H1 (cell line): ENCODE measurements around the gene GANAB. TPM values are rescaled to one million over a fixed set of nuclear protein-coding genes. Genes with fewer than 3 reads are reported as not detected.

Source experiments
- CTCF ChIA-PET: fragments of 300-600 bp; sonication (Branson Sonifier 250); formaldehyde crosslinking; loops from one replicate; lab custom pipeline; 2021; ENCODE audit not compliant: partially characterized antibody; lab: Charles Lee
- POLR2A ChIA-PET: fragments of 300-600 bp; sonication (Branson Sonifier 250); formaldehyde crosslinking; loops from one replicate; lab custom pipeline; 2021; ENCODE audit warnings: inconsistent platforms; ENCODE audit not compliant: partially characterized antibody; lab: Charles Lee
- DNase-seq, 2 experiments: peaks; one replicate each; pipeline versions ENCODE4 v3.0.0 to v3.0.0-alpha.2; 2010 to 2022; ENCODE audit warnings: low spot score in 2 of 2, low read depth in 1 of 2, mixed read lengths in 1 of 2
- FAIRE-seq: peaks from 2 replicates; lab custom pipeline; 2011; peaks lifted over from hg19 to GRCh38; lab: Jason Lieb, UNC
- H2AFZ ChIP-seq: 2 replicates; pipeline ENCODE4 v1.8.1; 2012; ENCODE audit warnings: low read length, inconsistent platforms
- H2AK5ac ChIP-seq: 2 replicates; pipeline ENCODE4 v1.6.1; 2013; ENCODE audit warnings: low read depth, low read length
- H2BK120ac ChIP-seq: replicated peaks from 2 replicates; pipeline ENCODE3; 2013; ENCODE audit warnings: low read depth, low read length, inconsistent platforms
- H2BK12ac ChIP-seq: 2 replicates; pipeline ENCODE4 v1.6.1; 2013; ENCODE audit warnings: low read depth, low read length
- H2BK15ac ChIP-seq: 2 replicates; pipeline ENCODE4 v1.6.1; 2013; ENCODE audit warnings: low read length
- H2BK20ac ChIP-seq: 2 replicates; pipeline ENCODE4 v1.6.1; 2013; ENCODE audit warnings: low read length
- H2BK5ac ChIP-seq: 2 replicates; pipeline ENCODE4 v1.6.1; 2013; ENCODE audit warnings: low read depth, low read length
- H3K14ac ChIP-seq: 2 replicates; pipeline ENCODE4 v1.6.1; 2013; ENCODE audit warnings: inconsistent platforms; ENCODE audit not compliant: insufficient read length
- H3K18ac ChIP-seq: 2 replicates; pipeline ENCODE4 v1.6.1; 2013; ENCODE audit warnings: low read length; ENCODE audit errors: extremely low read depth
- H3K23ac ChIP-seq: 2 replicates; pipeline ENCODE4 v1.6.1; 2013; ENCODE audit warnings: inconsistent platforms; ENCODE audit not compliant: insufficient read length
- H3K23me2 ChIP-seq: 2 replicates; pipeline ENCODE4 v1.6.1; 2013; ENCODE audit warnings: low read depth, low read length
- H3K27ac ChIP-seq: 2 replicates; pipeline ENCODE4 v1.6.1; 2011; ENCODE audit warnings: low read depth, low read length, inconsistent platforms
- H3K27me3 ChIP-seq, 4 experiments: replicated peaks in 1 of 4; 1 replicate in 1 of 4; 2 replicates in 3 of 4; pipeline versions ENCODE4 v1.6.1 to v1.8.1; 2011 to 2013; ENCODE audit warnings: low read length in 3 of 4, mild to moderate bottlenecking in 3 of 4, inconsistent platforms in 2 of 4, mixed read lengths in 2 of 4, moderate library complexity in 1 of 4; ENCODE audit not compliant: control insufficient read depth in 3 of 4, insufficient read depth in 3 of 4; ENCODE audit errors: extremely low read depth in 1 of 4
- H3K36me3 ChIP-seq, 4 experiments: 2 replicates each; pipeline versions ENCODE4 v1.6.1 to v1.8.1; 2011 to 2013; ENCODE audit warnings: mild to moderate bottlenecking in 4 of 4, low read length in 3 of 4, moderate library complexity in 2 of 4, control low read depth in 1 of 4, inconsistent platforms in 1 of 4; ENCODE audit not compliant: insufficient read depth in 4 of 4, control insufficient read depth in 2 of 4
- H3K4ac ChIP-seq: replicated peaks from 2 replicates; pipeline ENCODE3; 2013; ENCODE audit warnings: low read length, low read depth, mixed read lengths, inconsistent platforms; ENCODE audit not compliant: insufficient read length
- H3K4me1 ChIP-seq, 4 experiments: replicated peaks in 1 of 4; 1 replicate in 1 of 4; 2 replicates in 3 of 4; pipeline versions ENCODE4 v1.6.1 to v1.8.1; 2011 to 2013; ENCODE audit warnings: low read length in 3 of 4, inconsistent platforms in 2 of 4, mixed read lengths in 1 of 4; ENCODE audit not compliant: insufficient read depth in 4 of 4, control insufficient read depth in 3 of 4
- H3K4me2 ChIP-seq, 2 experiments: 2 replicates each; pipeline versions ENCODE4 v1.6.1 to v1.8.1; 2011 to 2013; ENCODE audit warnings: low read depth in 2 of 2, low read length in 2 of 2, control low read depth in 1 of 2, inconsistent platforms in 1 of 2, mild to moderate bottlenecking in 1 of 2; ENCODE audit not compliant: insufficient read depth in 1 of 2
- H3K4me3 ChIP-seq, 4 experiments: fragments of 200-600, 300-600 bp in 1 of 4; sonication (generic), shearing (Covaris generic), sonication (Bioruptor Twin) in 1 of 4; 2 replicates each; pipeline versions ENCODE4 v1.5.1 to v1.8.1; 2011 to 2016; ENCODE audit warnings: low read length in 4 of 4, low read depth in 3 of 4, control low read depth in 2 of 4, inconsistent platforms in 2 of 4, mild to moderate bottlenecking in 2 of 4, mixed read lengths in 1 of 4, moderate library complexity in 1 of 4; ENCODE audit not compliant: insufficient read depth in 2 of 4; ENCODE audit errors: extremely low read depth in 1 of 4
- H3K56ac ChIP-seq: replicated peaks from 2 replicates; pipeline ENCODE3; 2013; ENCODE audit warnings: low read depth, mild to moderate bottlenecking, mixed read lengths, low read length, inconsistent platforms; ENCODE audit not compliant: insufficient read length
- H3K79me1 ChIP-seq: 2 replicates; pipeline ENCODE4 v1.6.1; 2013; ENCODE audit warnings: low read depth, low read length, control low read depth
- H3K79me2 ChIP-seq, 2 experiments: 2 replicates each; pipeline versions ENCODE4 v1.6.1 to v1.8.1; 2012 to 2013; ENCODE audit warnings: low read length in 2 of 2, mild to moderate bottlenecking in 2 of 2, inconsistent platforms in 1 of 2; ENCODE audit not compliant: insufficient read depth in 2 of 2, control insufficient read depth in 1 of 2
- H3K9ac ChIP-seq, 4 experiments: replicated peaks in 1 of 4; 1 replicate in 1 of 4; 2 replicates in 3 of 4; pipeline versions ENCODE4 v1.6.1 to v1.8.1; 2011 to 2013; ENCODE audit warnings: low read depth in 3 of 4, low read length in 3 of 4, control low read depth in 2 of 4, mild to moderate bottlenecking in 2 of 4, moderate library complexity in 2 of 4, inconsistent platforms in 1 of 4; ENCODE audit errors: extremely low read depth in 1 of 4
- H3K9me3 ChIP-seq, 2 experiments: 2 replicates each; pipeline versions ENCODE4 v1.6.1 to v1.8.1; 2012 to 2013; ENCODE audit warnings: mild to moderate bottlenecking in 2 of 2, moderate library complexity in 2 of 2, control low read depth in 1 of 2, inconsistent platforms in 1 of 2, low read depth in 1 of 2, low read length in 1 of 2, mixed read lengths in 1 of 2; ENCODE audit not compliant: insufficient read depth in 2 of 2
- H4K20me1 ChIP-seq, 2 experiments: replicated peaks in 1 of 2; 2 replicates each; pipeline versions ENCODE3 to v1.8.1; 2011 to 2013; ENCODE audit warnings: inconsistent platforms in 2 of 2, low read length in 2 of 2, mild to moderate bottlenecking in 1 of 2; ENCODE audit not compliant: insufficient read depth in 2 of 2, control insufficient read depth in 1 of 2
- H4K5ac ChIP-seq: 2 replicates; pipeline ENCODE4 v1.6.1; 2013; ENCODE audit warnings: low read length, low read depth, mixed read lengths, inconsistent platforms; ENCODE audit not compliant: insufficient read length
- H4K8ac ChIP-seq: 2 replicates; pipeline ENCODE4 v1.8.0; 2013; ENCODE audit warnings: mild to moderate bottlenecking, moderate library complexity, low read length, inconsistent platforms; ENCODE audit not compliant: insufficient read depth; ENCODE audit errors: extremely low read depth
- H4K91ac ChIP-seq: replicated peaks from 2 replicates; pipeline ENCODE3; 2013; ENCODE audit warnings: low read length, mixed read lengths, inconsistent platforms; ENCODE audit not compliant: insufficient read length
- BRCA1 ChIP-seq: IDR thresholded peaks from 2 replicates; pipeline ENCODE4 v1.6.1; 2012; ENCODE audit warnings: low read depth, low read length, improper control_type of control experiment
- CBX5 ChIP-seq: fragments of 300-800, 300-1000 bp; sonication (generic); IDR thresholded peaks from 2 replicates; pipeline ENCODE4 v1.7.1; 2016; ENCODE audit warnings: antibody characterized with exemption, low read length, low read depth
- CTCF ChIP-seq, 3 experiments: IDR thresholded peaks; 1 replicate in 2 of 3; 2 replicates in 1 of 3; pipeline versions ENCODE4 v1.5.1 to v1.6.1; 2011; ENCODE audit warnings: low read length in 3 of 3, mild to moderate bottlenecking in 3 of 3, inconsistent platforms in 2 of 3, low read depth in 1 of 3, moderate library complexity in 1 of 3; ENCODE audit not compliant: insufficient read depth in 1 of 3; ENCODE audit errors: control extremely low read depth in 1 of 3
- E2F6 ChIP-seq: IDR thresholded peaks from 2 replicates; pipeline ENCODE4 v1.6.1; 2012; ENCODE audit warnings: inconsistent platforms
- GABPA ChIP-seq: IDR thresholded peaks from 2 replicates; pipeline ENCODE4 v1.6.1; 2011; ENCODE audit warnings: mild to moderate bottlenecking, low read length, moderate library complexity, borderline replicate concordance; ENCODE audit not compliant: insufficient read depth
- MAFK ChIP-seq: IDR thresholded peaks from 2 replicates; pipeline ENCODE4 v1.6.1; 2012; ENCODE audit warnings: low read depth, mild to moderate bottlenecking, improper control_type of control experiment, low read length
- POLR2AphosphoS5 ChIP-seq: IDR thresholded peaks from 2 replicates; pipeline ENCODE4 v1.6.1; 2011; ENCODE audit warnings: low read depth, low read length
- SIX5 ChIP-seq: IDR thresholded peaks from 2 replicates; pipeline ENCODE4 v1.6.1; 2011; ENCODE audit warnings: mild to moderate bottlenecking, low read depth, low read length
- WGBS, 2 experiments: shearing (Covaris generic) in 1 of 2; methylation state at CpG; one replicate each; pipeline versions ENCODE4 v1.1.6 to v1.1.7; 2013 to 2015; ENCODE audit warnings: low lambda C conversion rate in 2 of 2, mixed read lengths in 2 of 2, inconsistent platforms in 1 of 2, low coverage in 1 of 2, missing lambda C conversion rate in 1 of 2; ENCODE audit not compliant: insufficient replicate concordance in 2 of 2, insufficient coverage in 1 of 2, insufficient read length in 1 of 2; ENCODE audit errors: extremely low coverage in 1 of 2, missing lambda C conversion rate in 1 of 2; 5-methylcytosine and 5-hydroxymethylcytosine counted together
- polyA plus RNA-seq, 7 experiments: library from polyadenylated mRNA; depleted of rRNA in 3 of 7; stranded (reverse) in 5 of 7; unstranded in 2 of 7; fragments of >200 nt in 5 of 7; fragments of 200-250 nt in 2 of 7; gene quantifications; 1 replicate in 5 of 7; 2 replicates in 1 of 7; 4 replicates in 1 of 7; pipeline versions ENCODE4 v1.2.1 to v1.2.3, GENCODE V29; 2011 to 2013; ENCODE audit warnings: missing spikeins in 2 of 7, mixed read lengths in 2 of 7
- total RNA-seq: library from RNA; stranded (reverse); fragmentation: NEBNext Ultra II Directional; extraction: Animal tissue kit (Norgen Biotek cat#: 25700); gene quantifications from 2 replicates; pipeline ENCODE4 v1.2.1, GENCODE V29; 2021

GANAB gene
- total and polyA plus RNA-seq, 2 of the 8 experiments (the other 6 are each of a cell fraction or from before 2014, with no cell fraction given), result 289 to 330 TPM

GRCh38 chr11:62632492-62632891, 13.9 kb downstream of the GANAB start:
- H2AK5ac ChIP-seq, result no peak overlapping the region
- H2BK15ac ChIP-seq, result no peak overlapping the region
- no peak overlapping the region for H3K9ac ChIP-seq
- no peaks in the 10 kb centered on the region for H3K27me3 ChIP-seq
- no peak overlapping the region for H2BK120ac ChIP-seq
- H3K4me3 ChIP-seq, result no peak overlapping the region
- H3K4me2 ChIP-seq, result no peak overlapping the region
- no peaks in the 10 kb centered on the region for H3K79me1 ChIP-seq
- no peak overlapping the region for H4K8ac ChIP-seq
- no peak overlapping the region for H2AFZ ChIP-seq
- H3K4ac ChIP-seq, result no peak overlapping the region
- H2BK20ac ChIP-seq, result no peak overlapping the region
- WGBS, 2 experiments, result 93% methylated on average over 6 of the region's 6 CpGs; no CpG with 5 or more reads in 1 of the 2 experiments
- no peak overlapping the region for H3K14ac ChIP-seq
- H3K4me1 ChIP-seq, result no peaks in the 10 kb centered on the region
- no peak overlapping the region for H3K56ac ChIP-seq
- no peak for TF ChIP-seq CTCF (IDR thresholded peaks at IDR 0.05; ENCODE audit: control extremely low read depth in 1 of 3, insufficient read depth in 1 of 3, low read depth in 1 of 3, low read length in 3 of 3)
- no peak for TF ChIP-seq CBX5
- no peak for TF ChIP-seq BRCA1
- TF ChIP-seq GABPA, result no peak
- TF ChIP-seq SIX5, result no peak
- TF ChIP-seq MAFK, result no peak
- no peak for TF ChIP-seq POLR2AphosphoS5
- no peak for TF ChIP-seq E2F6
- H3K27ac ChIP-seq, result no peak overlapping the region
- H4K20me1 ChIP-seq, result peaks cover 4 to 5% of the 10 kb centered on the region in 2 experiments
- CTCF ChIA-PET, result interaction anchor here (1.9 kb wide), 1 partner anchor 56 kb away, joined by 4 read pairs; no protein-coding TSS in a partner anchor
- H2BK12ac ChIP-seq, result no peak overlapping the region
- no peak overlapping the region for H3K18ac ChIP-seq
- H2BK5ac ChIP-seq, result no peak overlapping the region
- no peaks in the 10 kb centered on the region for H3K9me3 ChIP-seq
- H3K23ac ChIP-seq, result no peak overlapping the region
- H3K23me2 ChIP-seq, result no peaks in the 10 kb centered on the region
- DNase-seq (no peak), FAIRE-seq (no peak)
- POLR2A ChIA-PET, result interaction anchor here (1.0 to 2.7 kb wide), 4 partner anchors 10 to 75 kb away, joined by 3 to 10 read pairs (median 7); partner anchors contain the start of genes LBHD1, TUT1 and UQCC3
- H4K91ac ChIP-seq, result no peak overlapping the region
- H3K79me2 ChIP-seq, result no peaks in the 10 kb centered on the region
- peaks cover 55 to 84% (median 73%) of the 10 kb centered on the region in 4 experiments for H3K36me3 ChIP-seq
- no peak overlapping the region for H4K5ac ChIP-seq
